ACHN (cell line): Measurements from ENCODE around the gene PCCA.

Source experiments
- DNase-seq: peaks from one replicate; pipeline ENCODE4 v3.0.0-alpha.2; 2015
- in situ Hi-C: cut with HindIII; loops from 2 replicates; pipeline ENCODE4 v1.10.0; 2017; ENCODE audit warnings: low sequenced_read_pairs, low pct_ligation_motif_present, low pct_unique_long_range_greater_than_20kb

The PCCA gene

GRCh38 chr13:100399455-100399854 is 310.6 kb downstream of the PCCA start:
- DNase-seq = no peak
- in situ Hi-C loops = no loop called here

- in situ Hi-C loops = no loop called here
- DNase-seq = no peak
Observed at GRCh38 chr13:100403675-100404074, 314.8 kb downstream of the PCCA start.

DNA sequence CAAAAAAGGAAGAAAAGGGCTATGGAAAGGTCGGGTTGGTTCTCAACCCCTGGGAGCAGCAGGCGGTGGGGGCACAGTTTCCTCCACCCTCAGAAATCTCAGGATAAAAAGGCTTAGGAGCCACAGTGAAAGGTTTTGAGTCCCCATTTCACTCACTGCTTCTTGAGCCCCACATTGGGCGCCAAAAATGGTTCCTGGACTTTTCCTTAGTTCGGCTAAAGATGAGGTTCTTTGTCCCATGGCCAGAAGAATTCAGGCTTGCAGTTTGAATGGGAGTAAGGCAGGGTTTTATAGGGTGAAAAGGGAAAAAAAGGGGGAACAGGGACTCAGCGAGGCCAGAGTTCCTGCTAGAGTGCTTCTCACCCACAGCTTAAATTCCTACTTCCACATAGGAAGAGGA is 320.2 kb downstream of the PCCA start:
- in situ Hi-C loops = no loop called here
- DNase-seq = peak; percentile 8

DNA sequence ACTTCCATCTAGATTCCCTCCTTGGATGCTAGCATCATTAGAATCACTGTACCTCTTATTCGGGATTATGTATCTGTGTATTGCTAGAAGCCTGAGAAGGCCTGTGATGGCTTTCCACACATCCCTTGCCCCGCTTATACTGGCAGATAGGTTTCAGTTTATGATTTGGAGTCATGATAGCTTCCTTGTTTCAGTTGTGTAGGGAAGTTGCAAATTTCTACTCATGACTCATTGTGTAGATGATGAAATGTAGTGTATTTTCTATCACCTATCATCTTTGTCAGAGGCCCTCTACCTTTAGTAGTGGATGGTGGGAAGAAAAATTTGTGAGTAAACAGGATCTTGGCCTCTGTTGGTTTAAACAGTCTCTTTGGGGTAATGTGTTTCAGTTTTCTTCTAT is 334.5 kb downstream of the PCCA start:
- no peak for DNase-seq
- in situ Hi-C loops = no loop called here

- in situ Hi-C loops = no loop called here
Observed at GRCh38 chr13:100428986-100429385, 340.1 kb downstream of the PCCA start.

GRCh38 chr13:100432611-100433010 is 343.7 kb downstream of the PCCA start:
- in situ Hi-C loops = no loop called here
- DNase-seq = no peak

More at GRCh38 chr13:100428986-100429385, 340.1 kb downstream of the PCCA start:
- no peak for DNase-seq

- DNase-seq = no peak
- in situ Hi-C loops = no loop called here
Observed at GRCh38 chr13:100433475-100433874, 344.6 kb downstream of the PCCA start.

- in situ Hi-C loops = no loop called here
- DNase-seq = peak; percentile 76
Observed at GRCh38 chr13:100434010-100434763, 345.3 kb downstream of the PCCA start.

DNA sequence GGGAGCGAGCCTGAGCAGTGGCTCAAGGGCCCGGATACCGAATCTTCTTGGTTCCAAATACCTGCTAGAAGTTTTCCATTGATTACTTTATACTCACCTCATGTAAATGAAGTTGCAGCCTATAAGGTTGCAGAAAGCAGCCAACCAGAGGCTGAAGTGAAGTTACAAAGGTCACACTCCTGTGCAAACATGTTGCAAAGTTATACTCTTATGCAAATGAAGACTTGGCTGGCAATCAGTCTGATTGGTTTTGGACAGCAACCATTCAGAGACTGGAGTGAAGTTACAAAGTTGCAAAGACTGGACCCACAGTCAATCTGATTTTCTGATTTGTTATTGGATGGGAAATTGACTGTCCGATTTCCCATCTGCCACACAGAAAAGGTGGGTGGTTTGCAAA is 347.2 kb downstream of the PCCA start:
- no peak for DNase-seq
- in situ Hi-C loops = no loop called here

GRCh38 chr13:100438059-100438788 is 349.3 kb downstream of the PCCA start:
- in situ Hi-C loops = no loop called here
- DNase-seq = no peak

DNA sequence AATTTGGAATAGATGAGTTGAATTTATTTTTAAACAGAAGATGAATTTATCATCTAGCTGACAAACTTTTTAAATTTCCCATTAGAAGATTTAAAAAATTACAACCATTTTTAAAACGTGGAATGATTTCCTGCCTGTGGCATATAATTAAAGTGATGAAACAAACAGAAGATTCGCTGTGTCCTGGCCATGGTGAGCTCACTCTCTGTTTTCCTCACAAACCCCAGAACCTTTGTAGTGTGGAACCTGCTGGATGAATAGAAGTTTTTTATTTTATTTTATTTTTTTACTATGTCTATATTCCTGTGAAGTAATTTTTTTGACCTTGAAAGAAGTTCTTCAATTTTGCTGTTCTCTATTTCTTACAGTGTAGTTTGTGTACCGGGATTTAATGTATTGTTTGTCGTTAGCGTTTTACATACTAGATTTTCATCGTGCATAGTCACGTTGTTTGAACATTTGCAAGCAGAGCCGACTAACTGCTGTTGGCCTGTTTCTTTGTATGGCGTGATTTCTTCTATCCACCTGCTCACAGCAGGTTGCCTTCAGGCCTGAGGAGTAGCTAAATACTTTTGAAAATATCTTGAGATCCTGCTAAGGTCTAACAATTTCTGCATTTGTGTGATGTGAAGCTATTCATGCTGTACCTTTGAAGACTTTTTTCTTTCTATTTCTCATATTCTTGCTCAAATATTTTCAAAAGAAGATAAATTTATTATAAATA is 350.5 kb downstream of the PCCA start:
- DNase-seq = no peak
- in situ Hi-C loops = no loop called here

DNA sequence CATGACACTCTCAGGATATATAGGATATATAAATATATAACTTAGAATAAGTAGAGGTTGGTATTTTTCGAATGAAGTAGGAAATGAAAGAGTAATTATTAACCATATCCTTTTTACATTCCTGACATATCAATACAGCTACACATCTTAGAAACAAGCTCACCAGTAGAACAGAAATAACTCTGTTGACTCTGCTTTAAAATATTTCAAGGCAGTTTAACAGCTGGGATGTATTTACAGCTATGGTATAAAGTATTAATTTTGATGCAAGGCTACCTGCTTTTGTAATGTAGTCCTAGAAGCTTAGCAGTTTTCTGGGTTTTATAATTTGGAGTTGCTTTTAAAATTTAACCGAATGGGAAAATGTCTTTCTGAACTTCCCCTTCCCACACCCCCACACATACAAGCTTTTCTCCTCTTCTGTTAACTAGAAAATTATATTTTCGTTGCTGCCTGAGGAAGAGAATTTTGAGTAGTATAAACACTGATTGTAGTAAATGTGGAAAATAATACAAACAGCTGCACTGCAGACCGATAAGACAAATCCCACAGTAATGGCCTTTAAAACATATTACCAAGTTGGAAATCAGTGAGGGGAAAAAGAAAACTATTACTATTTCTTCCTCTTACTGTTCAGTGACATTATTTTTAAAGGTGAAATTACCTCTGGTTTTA is 352.0 kb downstream of the PCCA start:
- in situ Hi-C loops = no loop called here
- peak; percentile 82 for DNase-seq

GRCh38 chr13:100442095-100442832 is 353.4 kb downstream of the PCCA start:
- in situ Hi-C loops = no loop called here
- no peak for DNase-seq

DNA sequence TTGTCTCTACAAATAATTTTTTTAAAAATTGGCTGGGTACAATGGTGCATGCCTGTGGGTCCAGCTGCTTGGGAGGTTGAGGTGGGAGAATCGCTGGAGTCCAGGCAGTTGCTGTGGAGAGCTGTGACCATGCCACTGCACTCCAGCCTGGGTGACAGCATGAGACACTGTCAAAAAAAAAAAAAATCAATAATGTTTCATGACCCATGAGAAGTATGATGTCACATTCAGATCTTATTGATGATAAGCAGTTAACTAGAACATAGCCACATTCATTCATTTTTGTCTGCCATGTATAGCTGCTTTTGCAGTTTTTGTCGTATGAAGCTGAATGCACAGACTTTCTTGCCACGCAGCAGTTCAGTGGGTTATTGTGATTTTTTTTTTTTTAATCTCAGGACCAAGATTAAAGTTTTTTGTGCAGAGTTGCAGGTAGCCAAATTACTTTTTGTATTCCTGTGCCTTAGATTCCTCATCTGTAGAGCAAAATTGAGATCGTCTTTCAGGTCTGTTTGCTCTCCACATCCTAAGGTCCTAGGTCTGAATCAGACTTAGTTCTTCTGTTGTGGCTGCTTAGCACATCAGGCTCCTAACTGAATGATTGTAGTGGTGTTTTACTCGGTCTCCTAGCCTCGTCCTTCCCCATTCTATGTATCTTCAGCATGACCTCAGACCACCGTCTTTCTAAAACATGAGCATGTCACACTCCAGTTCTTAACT is 354.5 kb downstream of the PCCA start:
- no peak for DNase-seq
- in situ Hi-C loops = no loop called here

DNA sequence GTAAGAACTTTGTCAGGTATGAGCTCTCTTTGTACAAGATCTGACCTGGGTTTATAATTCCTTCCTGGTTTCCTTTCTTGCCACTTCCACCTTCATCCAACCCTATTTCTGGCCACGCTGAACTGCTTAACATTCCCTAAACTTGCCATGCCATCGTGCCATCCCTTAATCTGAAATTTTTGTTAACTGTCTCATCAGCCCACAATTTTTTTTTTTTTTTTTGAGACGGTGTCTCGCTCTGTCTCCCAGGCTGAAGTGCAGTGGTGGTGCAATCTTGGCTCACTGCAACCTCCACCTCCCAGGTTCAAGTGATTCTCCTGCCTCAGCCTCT is 355.1 kb downstream of the PCCA start:
- DNase-seq = peak; percentile 30
- in situ Hi-C loops = no loop called here

GRCh38 chr13:100447831-100448230 is 358.9 kb downstream of the PCCA start:
- in situ Hi-C loops = no loop called here
- DNase-seq = no peak

- no peak for DNase-seq
- in situ Hi-C loops = no loop called here
Observed at GRCh38 chr13:100451923-100452322, 363.0 kb downstream of the PCCA start.

DNA sequence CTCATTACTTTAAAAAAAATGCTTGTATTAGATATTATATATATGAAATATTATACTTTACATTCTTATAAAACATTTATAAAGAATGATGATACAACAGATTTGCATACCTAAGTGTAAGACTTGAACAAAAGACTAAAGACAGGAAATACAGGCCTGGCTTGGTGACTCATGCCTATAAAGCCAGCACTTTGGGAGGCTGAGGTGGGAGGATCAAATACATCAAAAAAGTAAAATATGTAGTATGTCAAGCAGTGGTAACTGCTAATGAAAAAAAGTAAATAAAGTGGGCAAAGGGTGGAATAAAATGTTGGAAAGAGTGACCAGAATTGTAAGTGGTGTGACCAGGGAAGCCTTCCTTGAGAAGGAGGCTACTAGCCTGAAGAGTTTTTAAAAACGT is 366.0 kb downstream of the PCCA start:
- in situ Hi-C loops = no loop called here
- peak; percentile 13 for DNase-seq
